GM12865 (cell line): ENCODE data around the gene CCDC3.

ENCODE experiments used
- DNase-seq: peaks from one replicate; pipeline ENCODE4 v3.0.0; 2010; ENCODE audit warnings: low read depth
- H3K4me3 ChIP-seq: 2 replicates; pipeline ENCODE4 v1.5.1; 2011; ENCODE audit warnings: mild to moderate bottlenecking, low read depth, low read length, control low read depth
- CTCF ChIP-seq: IDR thresholded peaks from 2 replicates; pipeline ENCODE4 v1.5.1; 2011; ENCODE audit warnings: low read length, control low read depth, low read depth, inconsistent platforms; ENCODE audit not compliant: insufficient read depth; ENCODE audit errors: missing control alignments

The CCDC3 gene

GRCh38 chr10:12888470-12888869 is 113.0 kb downstream of the CCDC3 start:
- H3K4me3 ChIP-seq = no peak overlapping the region
- DNase-seq = no peak
- TF ChIP-seq CTCF = no peak

GRCh38 chr10:12887780-12888179 is 113.7 kb downstream of the CCDC3 start:
- no peak overlapping the region for H3K4me3 ChIP-seq
- DNase-seq = no peak
- TF ChIP-seq CTCF = no peak

GRCh38 chr10:12884851-12885250 is 116.7 kb downstream of the CCDC3 start:
- DNase-seq = no peak
- H3K4me3 ChIP-seq = no peak overlapping the region
- no peak for TF ChIP-seq CTCF

GRCh38 chr10:12880423-12880822 is 121.1 kb downstream of the CCDC3 start:
- DNase-seq = no peak
- H3K4me3 ChIP-seq = no peak overlapping the region
- TF ChIP-seq CTCF = no peak

- TF ChIP-seq CTCF = no peak
- H3K4me3 ChIP-seq = no peak overlapping the region
- no peak for DNase-seq
Measured at GRCh38 chr10:12877150-12877549, 124.4 kb downstream of the CCDC3 start.

- no peak overlapping the region for H3K4me3 ChIP-seq
- TF ChIP-seq CTCF = no peak
- no peak for DNase-seq
Measured at GRCh38 chr10:12876266-12876665, 125.2 kb downstream of the CCDC3 start.

GRCh38 chr10:12875100-12875499 is 126.4 kb downstream of the CCDC3 start:
- no peak overlapping the region for H3K4me3 ChIP-seq
- DNase-seq = no peak
- no peak for TF ChIP-seq CTCF
